ENCODE data around the gene SULT2B1. TPM values are rescaled to one million over a fixed set of nuclear protein-coding genes. Genes with fewer than 3 reads are reported as not detected.

The SULT2B1 gene
- total and polyA plus RNA-seq, 2 of the 4 experiments (the other 2 are of a cell fraction): 0.09 TPM; not detected in 1

- TF ChIP-seq RCOR1 (IDR thresholded peaks at IDR 0.05; ENCODE audit: insufficient replicate concordance, low read length) (no peak), RFX5 (IDR thresholded peaks at IDR 0.05; ENCODE audit: low read depth, low read length) (0 out of 2 replicates have a peak, but pooled peaks have one; percentile 25)
These were observed 36.9 kb downstream of the SULT2B1 start (continued) for GRCh38 chr19:48588670-48589401.

GRCh38 chr19:48591021-48591420, 39.0 kb downstream of the SULT2B1 start:
- Histone ChIP-seq H2AFZ (replicated peaks; ENCODE audit: low read length, poor library complexity) (no peak overlapping the region), H2BK5ac (ENCODE audit: low read depth, low read length, poor library complexity, severe bottlenecking) (no peak overlapping the region), H3K18ac (ENCODE audit: low read depth, low read length) (no peak overlapping the region), H2AK5ac (ENCODE audit: low read depth, low read length) (peak overlapping the region; percentile 1; the same call in 1 of the 2 replicates), H3K36me3 (ENCODE audit: control insufficient read depth, insufficient read depth, low read length) (no peaks in the 10 kb centered on the region), H3K4me1 (ENCODE audit: control insufficient read depth, insufficient read depth, low read length) (no peaks in the 10 kb centered on the region; the same call in 1 of the 2 replicates), H2BK20ac (ENCODE audit: low read depth, low read length) (no peak overlapping the region), H4K91ac (ENCODE audit: insufficient read depth, low read depth, low read length) (no peak overlapping the region), H2BK15ac (ENCODE audit: low read depth, low read length) (no peak overlapping the region), H3K27ac (ENCODE audit: insufficient read depth, low read length) (no peak overlapping the region), H3K14ac (replicated peaks; ENCODE audit: low read depth, low read length) (no peak overlapping the region), H3K27me3 (ENCODE audit: control insufficient read depth, insufficient read depth, low read length) (no peaks in the 10 kb centered on the region; the same call in 1 of the 2 replicates), H3K56ac (ENCODE audit: extremely low read depth, insufficient read depth, low read length) (no peak overlapping the region), H3K79me1 (ENCODE audit: low read depth in 1 of 2, low read length in 2 of 2) (no peaks in the 10 kb centered on the region), H4K20me1 (ENCODE audit: insufficient read depth, low read length) (no peaks in the 10 kb centered on the region), H3K9me1 (ENCODE audit: insufficient read depth, low read length) (no peaks in the 10 kb centered on the region), H3K4ac (ENCODE audit: low read depth, low read length) (no peak overlapping the region), H3K4me2 (ENCODE audit: low read depth, low read length) (no peak overlapping the region), H4K5ac (ENCODE audit: low read depth, low read length) (no peak overlapping the region), H3K9me3 (ENCODE audit: control insufficient read depth, insufficient read depth, low read length) (no peaks in the 10 kb centered on the region), H3K23ac (ENCODE audit: low read depth, low read length) (no peak overlapping the region), H3K4me3 (ENCODE audit: insufficient read depth, low read depth, low read length) (no peak overlapping the region), H3K9ac (ENCODE audit: low read depth, low read length) (no peak overlapping the region), H2AK9ac (replicated peaks; ENCODE audit: low read depth, low read length, poor library complexity) (no peak overlapping the region), H2BK120ac (ENCODE audit: low read depth, low read length) (no peak overlapping the region), H4K8ac (ENCODE audit: low read depth in 2 of 2, low read length in 2 of 2) (no peak overlapping the region)
- DNase-seq: no peak
- no peak for ATAC-seq (ENCODE audit: low read depth)
- POLR2A ChIA-PET (ENCODE audit: unreplicated experiment): no interaction called here
- no TSS peak for BruUV-seq (replicated peaks)
- TF ChIP-seq MAFK (IDR thresholded peaks at IDR 0.05; ENCODE audit: low read depth, low read length) (no peak), SMC3 (IDR thresholded peaks at IDR 0.05; ENCODE audit: low read depth, low read length) (no peak), MAZ (IDR thresholded peaks at IDR 0.05; ENCODE audit: borderline replicate concordance, low read depth, low read length) (no peak), BHLHE40 (IDR thresholded peaks at IDR 0.05; ENCODE audit: low read depth, low read length) (no peak), RFX5 (IDR thresholded peaks at IDR 0.05; ENCODE audit: low read depth, low read length) (no peak), POLR2A (IDR thresholded peaks at IDR 0.05; ENCODE audit: low read depth, low read length) (no peak), NFE2L2 (IDR thresholded peaks at IDR 0.05; ENCODE audit: low read depth, low read length) (no peak), USF2 (IDR thresholded peaks at IDR 0.05; ENCODE audit: low read depth, low read length) (no peak), CTCF (conservative IDR thresholded peaks at IDR 0.05; ENCODE audit: low read depth, low read length) (peak; percentile 33), RCOR1 (IDR thresholded peaks at IDR 0.05; ENCODE audit: insufficient replicate concordance, low read length) (no peak), ELK1 (IDR thresholded peaks at IDR 0.05; ENCODE audit: borderline replicate concordance, low read depth, low read length) (no peak), RAD21 (IDR thresholded peaks at IDR 0.05; ENCODE audit: low read length) (peak; percentile 30), CHD1 (IDR thresholded peaks at IDR 0.05; ENCODE audit: low read depth, low read length) (no peak)
- intact Hi-C loops (cut with micrococcal nuclease): no loop called here
- dilution Hi-C loops (cut with HindIII; ENCODE audit: low sequenced_read_pairs, unreplicated experiment): no loop called here
- in situ Hi-C loops (cut with MboI; ENCODE audit: low sequenced_read_pairs): no loop called here
- 100% methylated on average over 2 of the region's 5 CpGs; no CpG with 5 or more reads in 1 of the 2 experiments for WGBS, 2 experiments (ENCODE audit: extremely low coverage in 2 of 2, insufficient read length in 1 of 2)
- CTCF ChIA-PET: no interaction called here
